Panc1 (cell line): ENCODE measurements around the gene CFAP58. TPM values are rescaled to one million over a fixed set of nuclear protein-coding genes. Genes with fewer than 3 reads are reported as not detected.

ENCODE experiments used
- ATAC-seq: fragments of 200-7000 bp; cut with Tn5 transposase; 2 replicates; pipeline ENCODE4 v1.9.1; 2020; ENCODE audit warnings: mild to moderate bottlenecking, moderate library complexity
- BruUV-seq: library from RNA; stranded (reverse); fragments of 400-500 nt; replicated peaks from 2 replicates; lab custom pipeline; 2021; lab: Mats Ljungman, UMichigan
- CTCF ChIA-PET: fragments of 300-600 bp; sonication (Branson Sonifier 250); formaldehyde crosslinking; loops from one replicate; lab custom pipeline; 2022; ENCODE audit warnings: antibody characterized with exemption; lab: Charles Lee
- POLR2A ChIA-PET: fragments of 300-600 bp; sonication (Branson Sonifier 250); formaldehyde crosslinking; loops from one replicate; lab custom pipeline; 2022; ENCODE audit warnings: antibody characterized with exemption; lab: Charles Lee
- DNase-seq: peaks from one replicate; pipeline ENCODE4 v3.0.0-alpha.2; 2010; ENCODE audit warnings: low read depth, low spot score
- H3K27ac ChIP-seq: 2 replicates; pipeline ENCODE4 v1.5.1; 2011; ENCODE audit warnings: mild to moderate bottlenecking, low read length, inconsistent platforms
- H3K27me3 ChIP-seq: fragments of 200-500 bp; sonication (Bioruptor generic); 2 replicates; pipeline ENCODE4 v1.6.0; 2014; ENCODE audit warnings: low read length, inconsistent platforms; ENCODE audit not compliant: control insufficient read depth, insufficient read depth
- H3K36me3 ChIP-seq: fragments of 200-500 bp; sonication (Bioruptor generic); 2 replicates; pipeline ENCODE4 v1.5.1; 2014; ENCODE audit warnings: inconsistent platforms, mild to moderate bottlenecking, low read length, moderate library complexity; ENCODE audit not compliant: control insufficient read depth, insufficient read depth
- H3K4me1 ChIP-seq: 2 replicates; pipeline ENCODE4 v1.5.1; 2011; ENCODE audit warnings: inconsistent platforms, mild to moderate bottlenecking, low read length, moderate library complexity; ENCODE audit not compliant: control insufficient read depth, insufficient read depth
- H3K4me3 ChIP-seq, 2 experiments: 2 replicates each; pipeline ENCODE4 v1.5.1; 2011 to 2012; ENCODE audit warnings: low read depth in 2 of 2, low read length in 2 of 2, mild to moderate bottlenecking in 2 of 2, inconsistent platforms in 1 of 2, moderate library complexity in 1 of 2
- H3K9me3 ChIP-seq: fragments of 200-500 bp; sonication (Bioruptor generic); 2 replicates; pipeline ENCODE4 v1.5.1; 2014; ENCODE audit warnings: low read depth, mild to moderate bottlenecking, inconsistent platforms, low read length, moderate library complexity; ENCODE audit not compliant: control insufficient read depth, insufficient read depth
- CTCF ChIP-seq: fragments of 450-650 bp; IDR thresholded peaks from 2 replicates; pipeline ENCODE4 v1.5.1; 2017; ENCODE audit warnings: mild to moderate bottlenecking
- POLR2AphosphoS5 ChIP-seq: IDR thresholded peaks from 2 replicates; pipeline ENCODE4 v1.6.1; 2012; ENCODE audit warnings: mild to moderate bottlenecking, low read depth, low read length, moderate library complexity
- REST ChIP-seq, 2 experiments: IDR thresholded peaks; 2 replicates each; pipeline ENCODE4 v1.6.1; 2011 to 2012; ENCODE audit warnings: low read depth in 2 of 2, control low read depth in 1 of 2, low read length in 1 of 2, mild to moderate bottlenecking in 1 of 2, moderate library complexity in 1 of 2; ENCODE audit not compliant: insufficient read depth in 1 of 2
- SIN3A ChIP-seq: IDR thresholded peaks from 2 replicates; pipeline ENCODE4 v1.6.1; 2012; ENCODE audit warnings: low read depth, mild to moderate bottlenecking, low read length, moderate library complexity, borderline replicate concordance; ENCODE audit not compliant: insufficient read depth
- TCF7L2 ChIP-seq: IDR thresholded peaks from 2 replicates; pipeline ENCODE4 v1.6.1; 2011; ENCODE audit warnings: mild to moderate bottlenecking, low read depth, low read length, inconsistent platforms
- in situ Hi-C: cut with HindIII; loops from 2 replicates; pipeline ENCODE4 v1.10.0; 2016; ENCODE audit warnings: low sequenced_read_pairs, low pct_unique_long_range_greater_than_20kb
- intact Hi-C: fragments of 100-400 bp; cut with micrococcal nuclease; formaldehyde crosslinking; loops from one replicate; pipeline ENCODE4 v1.10.0; 2022; ENCODE audit not compliant: unreplicated experiment
- total RNA-seq: library from RNA; stranded (reverse); gene quantifications from one replicate; pipeline ENCODE4 v1.2.1, GENCODE V29; 2021; ENCODE audit not compliant: unreplicated experiment

CFAP58 gene
- total RNA-seq, 1 experiment from 2014 or later: 2.0 TPM

GRCh38 chr10:104478380-104478779 is 124.7 kb downstream of the CFAP58 start:
- no peaks in the 10 kb centered on the region; the same call in none of the 2 replicates for H3K27me3 ChIP-seq
- ChIA-PET CTCF (no interaction called here), POLR2A (no interaction called here)
- ATAC-seq (no peak), DNase-seq (no peak)
- H3K4me1 ChIP-seq: no peaks in the 10 kb centered on the region
- H3K9me3 ChIP-seq: no peaks in the 10 kb centered on the region
- no peak overlapping the region for H3K27ac ChIP-seq
- BruUV-seq: no TSS peak
- no peak overlapping the region for H3K4me3 ChIP-seq
- intact Hi-C loops (no loop called here), in situ Hi-C loops (no loop called here)
- no peak for TF ChIP-seq TCF7L2
- no peak for TF ChIP-seq REST (IDR thresholded peaks at IDR 0.05; ENCODE audit: insufficient read depth in 1 of 2, low read depth in 2 of 2, low read length in 1 of 2)
- TF ChIP-seq POLR2AphosphoS5: no peak
- no peak for TF ChIP-seq CTCF
- TF ChIP-seq SIN3A: no peak
- H3K36me3 ChIP-seq: no peaks in the 10 kb centered on the region

GRCh38 chr10:104479906-104480593 is 126.4 kb downstream of the CFAP58 start:
- Histone ChIP-seq H3K36me3 (no peaks in the 10 kb centered on the region), H3K27me3 (peaks cover 5% of the 10 kb centered on the region), H3K4me1 (no peaks in the 10 kb centered on the region), H3K9me3 (no peaks in the 10 kb centered on the region), H3K27ac (no peak overlapping the region), H3K4me3 (no peak overlapping the region)
- no peak for ATAC-seq
- in situ Hi-C loops: no loop called here
- TF ChIP-seq CTCF (no peak), SIN3A (no peak), POLR2AphosphoS5 (no peak), TCF7L2 (no peak), REST (IDR thresholded peaks at IDR 0.05; ENCODE audit: insufficient read depth in 1 of 2, low read depth in 2 of 2, low read length in 1 of 2) (no peak)
- ChIA-PET CTCF (no interaction called here), POLR2A (interaction anchor here (1.0 kb wide), 1 partner anchor 11 kb away, joined by 4 read pairs; no protein-coding TSS in a partner anchor)
- DNase-seq: no peak
- intact Hi-C loops: no loop called here
- BruUV-seq: no TSS peak
